ENCODE measurements around the gene TCF12.
"Not testable (repeated sequence)": the region's sequence is repeated elsewhere in the genome, so short reads cannot be mapped to it uniquely, and the experiment has no call there.

The TCF12 gene

GRCh38 chr15:56916825-56917477, 1.5 kb upstream of the TCF12 start:
- DNase-seq (ENCODE audit: low spot score) = no peak

DNA sequence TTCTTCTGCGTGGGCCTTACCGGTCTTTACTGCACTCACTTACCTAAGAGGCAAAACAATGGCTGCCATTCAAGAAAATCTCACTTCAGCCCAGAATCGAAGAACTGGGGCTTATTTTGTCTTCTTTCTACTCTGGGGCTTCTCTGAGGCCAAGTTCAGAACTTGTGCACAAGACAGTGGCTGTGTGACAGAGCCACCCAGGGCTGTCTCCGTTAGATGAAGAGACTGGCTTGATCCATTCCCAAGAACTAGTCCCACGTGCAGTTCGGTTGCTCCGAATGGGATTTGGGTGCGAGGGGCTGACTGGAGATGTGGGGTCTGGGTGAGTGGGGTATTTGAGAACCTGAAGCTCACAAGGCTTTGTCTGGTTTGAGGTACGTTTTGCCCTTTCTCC, 795 bp upstream of the TCF12 start:
- DNase-seq (ENCODE audit: low spot score) = no peak

DNA sequence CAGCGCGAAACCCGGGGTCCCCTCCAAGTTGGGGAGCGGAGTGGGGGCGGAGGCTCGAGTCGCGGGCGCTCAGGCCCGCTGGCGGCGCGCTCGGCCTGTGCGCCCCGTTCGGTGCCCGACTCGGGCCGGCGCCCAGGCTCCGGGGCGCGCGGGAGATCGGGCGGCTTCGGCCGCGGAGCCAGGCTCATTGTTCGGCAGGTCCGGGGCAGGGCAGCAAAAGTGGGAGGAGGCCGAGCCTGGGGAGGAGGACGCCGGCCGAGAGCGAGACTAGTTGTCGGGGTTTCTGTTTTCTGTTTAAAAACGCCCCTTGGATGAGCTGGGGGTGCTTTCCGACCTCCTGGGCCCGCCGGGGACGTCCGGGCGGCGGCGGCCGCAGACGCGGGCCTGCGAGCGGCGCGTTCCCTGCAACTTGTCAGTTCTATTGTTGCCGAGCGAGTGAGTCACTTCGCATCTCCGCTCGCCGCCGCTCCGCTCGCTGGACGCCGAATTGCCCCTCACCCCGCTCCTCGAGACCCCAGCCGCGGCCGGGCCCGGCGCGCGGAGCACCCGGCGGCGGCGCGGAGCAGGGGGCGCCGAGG, 676 bp downstream of the TCF12 start:
- peak; percentile 79 for DNase-seq (ENCODE audit: low spot score)

DNA sequence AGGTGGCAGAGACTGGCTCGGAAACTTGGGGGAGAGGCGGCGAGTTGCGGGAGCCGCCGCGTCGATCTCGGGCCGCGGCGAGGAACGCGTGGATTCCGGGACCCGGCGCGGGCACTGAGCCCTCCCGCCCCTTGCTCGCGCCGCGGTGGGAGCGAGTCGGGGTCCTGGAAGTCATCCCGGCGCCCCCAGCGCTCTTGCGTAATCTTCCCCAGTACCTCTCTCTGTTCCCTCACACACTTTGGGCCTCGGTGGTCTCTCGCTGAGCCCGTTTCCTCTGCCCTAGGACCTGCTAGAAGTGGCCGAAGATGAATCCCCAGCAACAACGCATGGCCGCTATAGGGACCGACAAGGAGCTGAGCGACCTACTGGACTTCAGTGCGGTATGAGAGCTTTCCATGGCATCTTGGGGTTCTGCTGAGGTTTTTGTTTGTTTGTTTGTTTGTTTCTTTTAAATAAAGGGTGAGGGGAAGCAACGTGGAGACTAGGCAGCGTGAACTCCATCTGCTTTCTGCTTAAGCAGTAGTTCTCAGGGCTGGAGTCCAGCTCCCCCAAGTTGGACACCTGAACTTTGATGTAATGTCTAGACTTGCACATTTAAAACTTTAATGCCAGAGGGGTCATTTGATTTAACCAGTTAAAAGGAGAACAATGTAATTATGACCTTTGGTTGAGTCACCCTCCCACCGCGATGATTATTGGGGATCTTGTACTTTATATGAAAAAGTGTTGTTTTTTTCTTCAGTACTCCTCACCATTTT, 1.3 kb downstream of the TCF12 start:
- peak; percentile 72 for DNase-seq (ENCODE audit: low spot score)

- no peak for DNase-seq (ENCODE audit: low spot score)
These were observed 1.9 kb downstream of the TCF12 start for GRCh38 chr15:56920367-56920627.

DNA sequence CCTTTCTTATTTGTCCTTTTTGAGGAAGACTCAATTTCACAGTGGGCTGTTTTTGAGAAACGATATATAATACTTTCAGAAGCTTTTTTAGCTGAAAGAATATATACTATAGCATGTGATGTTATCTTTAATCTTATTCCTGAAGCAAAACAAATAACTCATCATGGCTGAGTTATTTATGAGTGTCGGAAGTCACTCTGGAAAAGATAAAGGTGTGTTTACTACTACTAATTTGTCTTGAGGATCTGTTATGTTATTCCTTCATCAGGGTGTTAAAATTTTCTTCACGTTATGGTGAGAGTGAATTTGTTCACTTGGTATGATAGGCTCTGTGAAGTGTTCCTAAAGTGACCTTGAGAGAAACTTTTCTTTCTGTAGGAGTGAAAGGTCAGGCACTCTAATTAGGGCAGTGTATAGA, 4.7 kb downstream of the TCF12 start:
- DNase-seq (ENCODE audit: low spot score) = no peak

DNA sequence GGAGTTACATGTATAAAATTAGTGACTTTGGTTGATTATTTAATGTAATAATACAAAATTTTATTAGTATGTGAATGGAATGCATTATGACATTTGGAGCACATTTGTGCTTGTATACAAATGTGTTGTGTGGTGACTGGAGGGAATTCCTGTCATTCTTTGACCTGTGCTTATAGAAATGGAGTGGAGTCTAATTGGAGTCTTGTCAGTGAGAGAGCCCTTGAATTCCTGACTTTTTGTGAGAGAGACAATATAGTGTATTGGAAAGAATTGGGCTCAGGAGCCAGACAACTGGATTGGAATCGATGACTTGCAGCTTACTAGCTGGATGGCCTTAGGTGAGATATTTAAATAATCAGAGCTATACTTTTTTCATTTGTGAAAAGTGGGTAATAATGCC, 9.4 kb downstream of the TCF12 start:
- DNase-seq (ENCODE audit: low spot score) = no peak

DNA sequence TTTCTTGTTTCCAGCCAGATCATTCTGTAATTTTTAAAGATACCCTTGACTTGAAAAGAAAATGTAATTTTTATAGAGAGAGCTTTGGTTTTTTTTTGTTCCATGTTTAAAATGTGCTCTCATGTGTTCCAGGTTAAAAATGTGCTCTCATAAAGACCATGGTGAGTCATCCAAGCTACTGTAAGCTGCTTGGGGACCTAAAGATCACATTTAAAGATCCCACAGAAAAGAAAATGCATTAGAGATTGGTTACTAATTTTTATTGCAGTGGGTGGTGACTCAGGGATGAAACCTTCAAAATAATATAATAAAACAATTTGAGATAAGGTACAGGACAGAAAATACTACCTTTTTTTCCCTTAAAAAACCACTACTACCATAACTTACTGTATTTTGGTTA, 11.0 kb downstream of the TCF12 start:
- no peak for DNase-seq (ENCODE audit: low spot score)

- no peak for DNase-seq (ENCODE audit: low spot score)
These were observed 11.5 kb downstream of the TCF12 start for GRCh38 chr15:56929933-56930332.

DNA sequence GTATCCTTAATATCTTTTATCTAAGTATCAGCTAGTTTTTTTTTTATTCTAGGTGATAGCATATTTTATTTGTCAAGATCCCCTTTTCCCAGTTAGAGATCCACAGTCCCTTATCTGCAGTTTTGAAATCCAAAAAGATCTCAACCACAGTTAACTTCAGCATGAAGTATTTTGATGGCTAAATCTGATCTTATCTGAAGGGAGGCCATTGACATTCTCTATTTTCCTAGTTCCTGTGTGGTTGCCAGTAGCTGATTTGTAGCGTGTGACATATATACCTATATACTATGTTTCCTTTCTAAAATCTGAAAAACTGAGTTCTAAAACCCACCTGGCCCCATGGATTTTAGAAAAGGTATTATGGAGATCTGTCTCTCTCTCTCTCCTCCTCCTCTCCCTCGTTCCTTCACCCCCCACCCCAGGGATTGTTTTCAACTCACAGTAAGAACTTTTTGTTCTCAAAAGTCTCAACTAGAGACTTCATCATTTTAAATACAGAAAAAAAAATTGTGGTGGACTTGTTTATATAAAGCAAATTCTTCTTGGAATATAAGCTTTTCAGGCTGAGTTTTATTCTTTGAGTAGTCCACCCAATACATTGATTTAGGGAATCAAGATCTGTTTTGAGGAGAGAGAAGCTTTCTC, 12.3 kb downstream of the TCF12 start:
- DNase-seq (ENCODE audit: low spot score) = no peak

DNA sequence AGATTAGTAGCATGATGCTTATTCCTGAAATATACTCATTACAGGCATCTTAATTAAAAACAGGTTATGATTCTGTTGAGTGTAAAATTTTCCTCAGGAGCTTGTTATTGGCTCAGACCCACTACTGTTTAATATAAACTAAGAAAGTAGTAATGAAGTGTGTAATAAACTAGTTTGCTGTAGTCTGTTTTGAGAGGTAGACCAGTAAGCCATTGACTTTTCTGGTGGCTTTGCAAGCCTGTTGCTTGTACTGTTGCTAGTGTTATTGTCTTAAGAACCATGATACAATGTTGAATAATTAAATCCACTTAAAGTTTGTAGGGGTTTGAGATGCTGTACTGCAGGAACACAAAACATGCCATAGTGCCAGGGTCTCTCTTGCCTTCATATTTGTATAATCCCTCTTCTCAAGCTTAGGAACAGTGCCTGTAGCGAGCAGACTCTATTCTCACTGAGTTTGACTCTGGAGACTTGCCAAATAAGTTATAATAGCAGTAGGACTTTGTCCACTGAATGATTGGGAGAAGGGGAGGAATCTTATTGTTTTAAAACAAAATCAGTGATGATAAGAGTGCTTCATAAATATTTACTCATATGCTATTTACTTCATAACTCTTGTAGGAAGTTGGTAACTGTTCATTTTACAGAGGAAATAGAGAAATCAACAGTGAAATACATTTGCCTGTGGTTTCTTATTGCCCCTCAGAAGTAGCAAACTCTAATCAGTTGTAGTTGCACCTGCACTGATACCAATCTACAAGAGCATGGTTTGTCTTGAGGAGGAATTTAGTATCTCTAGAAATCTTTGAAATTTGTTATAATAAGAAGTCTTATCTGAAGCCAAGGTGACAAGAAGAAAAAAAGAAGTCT, 13.4 kb downstream of the TCF12 start:
- no peak for DNase-seq (ENCODE audit: low spot score)

DNA sequence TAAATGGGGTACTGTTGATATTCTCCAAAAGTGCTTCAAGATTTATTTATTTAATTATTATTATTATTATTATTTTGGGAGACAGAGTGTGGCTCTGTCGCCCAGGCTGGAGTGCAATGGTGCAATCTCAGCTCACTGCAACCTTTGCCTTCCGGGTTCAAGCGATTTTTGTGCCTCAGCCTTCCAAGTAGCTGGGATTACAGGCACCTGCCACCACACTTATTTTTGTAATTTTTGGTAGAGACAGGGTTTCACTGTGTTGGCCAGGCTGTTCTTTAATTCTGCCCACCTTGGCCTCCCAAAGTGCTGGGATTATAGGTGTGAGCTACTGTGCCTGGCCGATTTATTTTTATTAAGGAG, 14.0 kb downstream of the TCF12 start:
- not testable (repeated sequence) for DNase-seq (ENCODE audit: low spot score)

- DNase-seq (ENCODE audit: low spot score) = no peak
These were observed 15.0 kb downstream of the TCF12 start for GRCh38 chr15:56933410-56933809.

DNA sequence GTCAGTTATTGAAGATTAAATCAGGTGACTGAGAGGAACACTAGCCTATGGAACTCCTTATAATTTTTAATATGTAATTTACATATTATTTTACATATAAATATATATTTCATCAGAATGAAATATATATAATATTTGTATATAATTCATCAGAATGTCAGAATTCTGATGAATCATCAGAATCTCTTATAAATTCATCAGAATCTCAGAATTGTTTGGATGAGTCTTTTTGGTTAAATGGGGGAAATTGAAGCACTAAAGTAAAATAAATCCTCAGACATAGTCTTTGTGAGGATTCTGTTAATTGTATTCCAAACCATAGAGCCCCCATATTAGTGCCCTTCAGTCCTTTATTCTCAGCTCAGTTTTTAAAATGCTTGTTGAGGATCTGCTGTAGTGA, 15.4 kb downstream of the TCF12 start:
- DNase-seq (ENCODE audit: low spot score) = no peak

GRCh38 chr15:56934269-56934668, 15.8 kb downstream of the TCF12 start:
- DNase-seq (ENCODE audit: low spot score) = no peak

DNA sequence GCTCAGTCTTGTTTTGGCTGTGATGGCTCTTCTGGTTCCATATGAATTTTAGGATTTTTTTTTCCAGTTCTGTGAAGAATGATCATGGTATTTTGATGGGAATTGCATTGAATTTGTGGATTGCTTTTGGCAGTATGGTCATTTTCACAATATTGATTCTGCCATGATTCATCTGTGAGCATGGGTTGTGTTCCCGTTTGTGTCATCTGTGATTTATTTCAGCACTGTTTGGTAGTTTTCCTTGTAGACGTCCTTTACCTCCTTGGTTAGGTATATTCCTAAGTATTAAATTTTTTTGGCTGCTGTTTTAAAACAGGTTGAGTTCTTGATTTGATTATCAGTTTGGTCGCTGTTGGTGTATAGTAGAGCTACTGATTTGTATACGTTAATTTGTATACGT, 18.5 kb downstream of the TCF12 start:
- DNase-seq (ENCODE audit: low spot score) = no peak

- DNase-seq (ENCODE audit: low spot score) = no peak
These were observed 20.8 kb downstream of the TCF12 start for GRCh38 chr15:56939257-56939656.

DNA sequence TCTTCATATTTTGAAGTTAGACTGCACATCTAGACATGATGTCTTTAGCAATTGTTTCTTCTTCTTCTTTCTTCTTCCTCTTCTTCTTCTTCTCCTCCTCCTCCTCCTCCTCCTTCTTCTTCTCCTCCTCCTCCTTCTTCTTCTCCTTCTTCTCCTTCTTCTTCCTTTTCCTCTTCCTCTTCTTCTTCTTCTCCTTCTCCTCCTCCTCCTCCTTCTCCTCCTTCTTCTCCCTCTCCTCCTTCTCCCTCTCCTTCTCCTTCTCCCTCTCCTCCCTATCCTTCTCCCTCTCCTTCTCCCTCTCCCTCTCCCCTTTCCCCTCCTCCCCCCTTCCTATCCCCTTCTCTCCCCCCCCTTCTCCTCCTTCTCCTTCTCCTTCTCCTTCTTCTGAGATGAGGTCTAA, 21.9 kb downstream of the TCF12 start:
- DNase-seq (ENCODE audit: low spot score) = no peak

DNA sequence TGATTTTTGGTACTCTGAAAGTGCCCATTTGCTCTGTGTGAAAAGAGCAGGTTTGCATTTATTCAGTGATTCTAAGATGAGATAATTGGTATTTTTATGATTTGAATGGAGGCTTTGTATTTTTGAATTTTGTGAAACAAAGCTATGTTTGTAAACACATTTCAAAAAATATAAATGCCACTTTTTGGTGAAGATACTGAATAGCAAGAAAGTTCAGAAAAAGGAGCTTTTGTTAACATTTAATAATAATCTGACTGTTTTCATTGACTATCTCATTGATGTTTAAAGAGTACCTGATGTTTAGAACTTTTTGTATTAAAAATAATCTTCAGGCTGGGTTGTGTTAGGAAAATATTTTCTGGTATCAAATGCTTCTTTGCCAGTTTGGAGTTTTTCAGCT, 23.7 kb downstream of the TCF12 start:
- no peak for DNase-seq (ENCODE audit: low spot score)

GRCh38 chr15:56943403-56943802, 25.0 kb downstream of the TCF12 start:
- no peak for DNase-seq (ENCODE audit: low spot score)

DNA sequence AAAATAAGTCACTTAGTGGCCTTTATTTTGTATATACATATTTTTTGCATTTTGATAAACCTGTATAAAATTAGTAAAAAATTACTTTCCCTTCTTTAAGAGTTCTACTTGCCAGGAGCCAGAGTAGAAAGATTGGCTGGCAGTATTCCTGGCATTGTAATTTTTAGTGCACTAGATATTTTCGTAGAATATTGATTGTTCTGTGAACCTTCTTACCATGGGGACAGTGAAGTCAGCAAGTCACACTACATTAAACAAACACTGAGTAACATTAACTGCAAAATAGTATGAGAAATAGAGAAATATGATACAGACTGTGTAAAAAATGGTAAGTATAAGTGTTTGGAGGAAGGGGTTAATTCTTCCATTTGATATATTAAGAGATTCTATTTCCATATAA, 26.0 kb downstream of the TCF12 start:
- no peak for DNase-seq (ENCODE audit: low spot score)

- no peak for DNase-seq (ENCODE audit: low spot score)
These were observed 27.7 kb downstream of the TCF12 start for GRCh38 chr15:56946150-56946549.

All from left forelimb (tissue), 1 donor.